ENCODE data around the gene MEGF6.

MEGF6 gene

DNA sequence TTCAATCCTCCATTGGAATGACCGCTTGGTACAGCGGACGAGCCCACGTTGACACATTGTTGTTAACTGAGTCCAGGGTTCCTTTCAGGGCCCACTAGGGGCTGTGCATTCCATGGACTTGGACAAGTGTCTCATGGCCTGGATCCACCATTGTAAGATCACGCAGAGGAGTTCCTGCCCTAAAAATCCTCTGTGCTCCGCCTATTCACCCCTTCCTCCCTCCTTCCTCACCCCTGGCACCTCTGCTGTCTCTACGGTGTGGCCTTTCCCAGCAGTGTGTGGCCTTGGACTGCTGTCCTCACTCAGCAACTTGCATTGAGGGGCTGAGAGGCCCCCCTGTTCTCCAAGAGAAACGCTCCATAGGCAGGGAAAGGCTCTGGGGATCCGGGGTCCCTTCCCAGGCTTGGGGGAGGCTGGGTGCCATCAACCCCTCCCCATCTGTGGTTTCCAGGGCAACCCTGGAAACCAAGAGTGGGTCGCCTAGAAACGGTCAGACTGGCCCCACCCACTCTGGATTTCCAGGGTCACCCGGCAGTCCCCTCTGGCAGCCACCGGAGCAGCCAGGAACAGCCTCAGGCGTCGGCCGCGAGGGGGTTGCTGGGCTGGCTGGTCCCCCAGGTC lies 50.9 kb downstream of the MEGF6 start:
- DNase-seq (ENCODE audit: low read depth in 2 of 3, low spot score in 2 of 3), result no peak

DNA sequence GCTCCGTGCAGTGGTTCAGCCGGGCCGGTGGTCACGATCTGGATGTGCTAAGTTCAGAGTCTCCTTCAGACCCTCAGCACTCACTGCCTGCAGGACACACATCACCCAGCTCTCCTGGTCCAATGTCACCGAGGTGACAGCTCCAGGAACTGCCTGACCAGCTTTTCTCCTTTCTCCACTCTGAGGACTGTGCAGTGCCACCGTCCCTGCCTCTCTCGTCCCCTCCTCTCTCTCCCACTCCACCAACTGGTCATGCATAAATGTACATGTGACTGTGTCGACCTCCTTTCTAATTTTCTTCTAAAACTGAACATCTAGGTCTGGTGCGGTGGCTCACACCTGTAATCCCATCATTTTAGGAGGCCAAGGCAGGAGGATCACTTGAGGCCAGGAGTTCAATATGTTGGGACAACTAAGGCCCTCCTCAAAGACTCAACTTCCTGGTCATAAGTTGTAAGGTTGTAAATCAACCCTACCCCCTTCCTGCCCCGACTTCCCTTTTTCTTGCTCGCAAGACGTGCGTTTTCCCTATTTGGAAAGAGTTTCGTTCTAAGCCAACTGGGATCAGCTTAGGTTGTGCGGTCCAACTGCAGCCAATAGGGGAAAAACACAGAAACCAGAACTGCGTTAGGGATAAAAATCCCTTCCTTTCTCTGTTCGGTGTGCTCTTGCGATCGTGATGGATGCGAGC lies 53.1 kb downstream of the MEGF6 start:
- no peak for DNase-seq (ENCODE audit: low read depth in 2 of 3, low spot score in 2 of 3)

DNA sequence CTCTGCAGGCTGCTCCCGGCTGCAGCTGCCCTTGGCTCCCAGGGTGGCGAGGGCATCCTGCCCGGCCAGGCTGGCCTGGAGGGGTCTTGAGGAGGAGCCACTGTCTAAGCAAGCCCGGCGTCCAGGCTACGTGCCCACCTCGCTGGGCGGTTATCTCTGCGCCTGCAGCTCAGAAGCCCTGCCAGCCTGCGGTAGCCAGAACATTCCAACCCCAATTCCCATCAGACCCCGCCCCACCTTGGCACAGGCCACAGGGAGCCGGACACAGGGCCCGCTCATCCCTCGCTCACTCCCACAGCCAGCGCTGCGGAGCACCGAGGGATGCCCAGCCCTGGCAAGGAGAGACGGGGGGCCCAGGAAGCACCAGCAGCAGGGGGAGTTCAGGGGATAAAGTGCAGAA lies 53.9 kb downstream of the MEGF6 start:
- DNase-seq (ENCODE audit: low read depth in 2 of 3, low spot score in 2 of 3), result no peak

DNA sequence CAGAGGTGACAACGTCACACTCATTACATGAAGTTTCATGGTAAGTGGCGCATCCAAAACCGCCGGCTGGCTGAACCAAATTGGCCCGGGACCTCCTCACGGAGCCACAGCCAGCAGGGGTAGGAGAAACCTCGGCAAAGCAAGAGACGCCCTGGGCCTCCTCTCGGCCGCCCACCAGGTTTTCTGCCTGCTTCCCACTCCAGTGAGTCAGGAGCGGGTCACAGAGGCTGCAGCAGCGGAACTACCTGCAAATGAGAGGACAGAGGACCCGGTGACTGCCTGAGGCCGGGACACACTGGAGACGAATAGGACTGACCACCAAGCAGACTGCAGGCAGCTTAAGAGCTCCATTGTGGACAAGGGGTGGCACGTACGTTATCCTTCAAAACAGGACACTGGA lies 55.0 kb downstream of the MEGF6 start:
- no peak for DNase-seq (ENCODE audit: low read depth in 2 of 3, low spot score in 2 of 3)

DNA sequence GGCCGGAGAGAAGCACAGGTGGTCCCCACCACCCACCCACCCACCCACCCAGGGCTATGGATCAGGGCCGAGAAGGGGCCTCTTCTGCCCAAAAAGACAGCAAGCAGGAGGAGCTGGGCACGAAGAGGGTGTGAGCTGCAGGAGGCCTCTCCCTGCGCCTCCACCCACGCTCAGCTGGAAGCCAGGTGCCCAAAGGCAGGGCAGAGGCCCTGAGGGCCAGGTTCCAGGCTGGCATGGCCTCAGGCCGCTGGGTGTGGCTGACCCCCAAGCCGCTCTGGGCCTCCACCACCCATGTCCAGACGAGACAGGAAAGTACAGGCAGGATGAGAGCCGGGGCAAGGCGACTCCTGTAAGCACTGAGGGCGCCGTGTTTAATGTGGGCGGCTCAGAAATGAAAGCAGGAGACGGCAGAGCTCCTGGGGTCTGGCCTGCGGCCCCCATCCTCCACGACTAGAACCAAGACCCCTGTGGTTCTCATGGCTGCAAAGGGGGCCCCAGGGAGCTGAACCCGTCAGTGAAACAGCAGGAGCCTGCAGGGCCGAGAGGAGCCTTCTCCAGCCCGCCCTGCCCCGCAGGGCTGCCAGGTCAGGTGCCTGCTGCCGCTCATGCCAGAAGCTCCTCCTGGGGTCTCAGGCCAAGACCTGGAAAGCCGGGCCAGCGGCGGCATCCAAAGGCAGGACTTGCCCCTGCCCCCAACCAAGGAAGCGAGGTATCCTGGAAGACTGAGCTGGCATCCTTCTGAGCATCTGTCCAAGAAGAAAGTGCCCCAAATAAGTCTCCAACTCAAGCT lies 56.0 kb downstream of the MEGF6 start:
- DNase-seq (ENCODE audit: low read depth in 2 of 3, low spot score in 2 of 3), result no peak

DNA sequence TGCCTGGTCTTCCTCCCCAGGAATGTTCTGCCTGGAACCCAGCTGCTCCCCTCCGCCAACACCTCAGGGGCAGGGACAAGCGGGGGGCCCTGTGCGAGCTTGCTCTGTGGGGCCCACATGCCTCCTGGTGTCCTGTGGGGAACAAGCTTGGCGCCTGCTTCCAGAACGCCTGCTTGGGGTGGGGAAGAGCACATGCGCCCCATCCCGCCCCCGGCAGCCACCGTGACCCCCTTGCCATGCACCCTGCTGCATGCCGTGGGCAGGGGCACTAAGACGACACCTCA lies 57.4 kb downstream of the MEGF6 start:
- no peak for DNase-seq (ENCODE audit: low read depth in 2 of 3, low spot score in 2 of 3)

DNA sequence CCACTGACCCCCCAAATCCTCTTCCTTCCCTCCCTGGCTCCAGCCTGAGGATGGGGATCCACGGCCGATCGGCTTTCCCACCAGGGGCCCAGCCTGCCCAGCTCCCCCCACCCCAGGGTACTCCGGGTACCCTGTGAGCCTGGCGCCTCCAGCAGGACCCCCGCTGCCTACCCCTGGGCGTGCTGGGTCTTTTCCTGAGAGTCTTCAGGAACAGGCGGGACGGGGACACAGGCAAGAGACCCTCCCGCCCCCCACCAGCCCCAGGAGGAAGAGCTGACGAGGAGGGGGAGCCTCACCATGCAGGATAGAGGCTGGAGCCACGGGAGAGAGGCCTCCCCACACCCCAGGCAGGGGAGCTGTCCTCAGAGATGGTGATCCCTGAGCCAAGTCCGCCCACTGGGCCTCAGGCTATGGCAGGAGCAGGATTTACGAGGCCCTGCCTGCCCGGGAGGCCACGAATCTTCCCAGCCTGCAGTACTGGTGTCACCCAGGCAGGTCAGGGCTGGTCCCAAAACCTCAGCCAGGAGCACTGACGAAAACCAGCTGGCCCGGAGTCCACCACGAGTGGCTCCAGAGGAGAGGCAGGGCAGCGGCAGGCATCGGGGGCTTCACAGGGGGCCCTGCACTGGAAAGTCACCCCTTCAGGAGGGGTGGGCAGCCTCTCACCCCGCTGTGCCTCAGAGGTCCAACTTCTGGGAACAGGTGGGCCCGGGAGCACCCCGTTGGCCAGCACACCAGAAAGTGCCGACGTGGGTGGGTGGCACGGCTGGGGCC lies 58.0 kb downstream of the MEGF6 start:
- DNase-seq (ENCODE audit: low read depth in 2 of 3, low spot score in 2 of 3), result no peak

DNA sequence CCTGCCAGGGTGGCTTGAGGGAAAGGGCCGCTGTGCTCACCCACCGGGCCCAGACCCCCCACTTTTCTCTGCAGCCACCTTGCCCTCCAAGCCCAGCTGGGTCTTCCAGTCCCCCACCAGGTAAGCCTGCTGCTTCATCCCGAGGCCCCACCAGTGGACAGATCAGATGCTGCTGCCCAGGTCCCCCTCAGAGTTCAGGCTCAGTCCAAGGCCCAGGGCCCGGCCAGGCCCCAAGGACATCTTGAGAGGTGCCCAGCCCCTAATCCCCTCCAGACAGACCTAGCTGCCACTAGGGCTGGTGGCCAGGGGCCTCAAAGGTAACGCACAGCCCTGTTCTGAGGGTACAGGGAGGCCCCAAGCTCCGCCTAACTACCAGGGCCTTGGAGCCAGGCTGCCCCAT lies 58.6 kb downstream of the MEGF6 start:
- no peak for DNase-seq (ENCODE audit: low read depth in 2 of 3, low spot score in 2 of 3)

DNA sequence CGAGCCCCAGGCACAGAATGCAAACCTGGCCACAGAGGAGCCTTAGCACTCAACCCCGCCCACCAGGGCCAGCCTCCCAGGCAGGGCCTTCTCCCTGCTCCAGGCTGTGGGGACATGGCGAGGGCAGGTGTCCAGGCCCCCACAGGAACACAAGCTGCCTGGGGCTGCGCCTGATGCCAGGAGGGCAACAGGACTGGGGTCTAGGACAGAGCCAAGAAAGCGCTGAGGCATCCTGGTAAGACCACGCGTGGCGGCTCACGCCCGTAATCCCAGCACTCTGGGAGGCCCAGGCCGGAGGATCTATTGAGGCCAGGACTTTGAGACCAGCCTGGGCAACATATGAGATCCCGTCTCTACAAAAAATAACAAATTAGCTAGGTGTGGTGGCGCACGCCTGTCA lies 59.1 kb downstream of the MEGF6 start:
- DNase-seq (ENCODE audit: low read depth in 2 of 3, low spot score in 2 of 3), result no peak

DNA sequence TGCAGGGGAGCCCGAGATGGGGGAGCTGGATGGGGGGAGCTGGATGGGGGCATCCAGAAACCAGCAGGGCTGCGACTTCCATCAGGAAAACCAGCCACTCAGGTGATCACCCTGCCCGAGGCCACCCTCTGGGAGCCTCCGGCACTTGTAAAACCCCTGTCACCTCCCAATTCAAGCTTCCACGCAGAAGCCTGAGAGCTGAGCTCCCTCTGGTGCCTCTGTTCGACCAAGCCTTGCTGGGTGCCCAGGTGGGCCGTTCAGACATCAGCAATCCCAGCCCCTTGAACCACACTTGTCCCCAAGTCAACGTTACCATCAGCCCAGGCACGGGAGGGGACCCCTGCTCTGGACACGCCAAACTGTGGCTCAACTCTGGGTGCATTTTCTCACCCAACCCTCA lies 59.6 kb downstream of the MEGF6 start:
- DNase-seq (ENCODE audit: low read depth in 2 of 3, low spot score in 2 of 3), result no peak

DNA sequence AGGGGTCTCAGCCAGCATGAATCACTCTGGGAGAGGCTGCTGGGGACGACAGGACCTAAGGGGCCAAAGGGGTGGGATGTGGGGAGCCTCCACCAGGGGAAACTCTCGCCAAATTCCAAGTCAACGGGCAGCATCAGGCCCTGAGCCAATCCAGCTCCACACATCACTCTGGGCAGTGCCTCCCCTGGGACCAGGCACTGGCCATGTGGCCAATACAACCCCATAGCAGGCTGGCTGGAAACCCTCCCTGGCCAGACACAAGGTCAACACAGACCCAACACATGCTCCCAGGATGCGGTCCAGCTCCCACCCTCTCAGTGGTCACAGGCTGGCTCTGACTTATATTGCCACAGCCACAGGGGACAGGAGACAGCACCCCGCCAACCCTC lies 60.0 kb downstream of the MEGF6 start:
- DNase-seq (ENCODE audit: low read depth in 2 of 3, low spot score in 2 of 3), result no peak

DNA sequence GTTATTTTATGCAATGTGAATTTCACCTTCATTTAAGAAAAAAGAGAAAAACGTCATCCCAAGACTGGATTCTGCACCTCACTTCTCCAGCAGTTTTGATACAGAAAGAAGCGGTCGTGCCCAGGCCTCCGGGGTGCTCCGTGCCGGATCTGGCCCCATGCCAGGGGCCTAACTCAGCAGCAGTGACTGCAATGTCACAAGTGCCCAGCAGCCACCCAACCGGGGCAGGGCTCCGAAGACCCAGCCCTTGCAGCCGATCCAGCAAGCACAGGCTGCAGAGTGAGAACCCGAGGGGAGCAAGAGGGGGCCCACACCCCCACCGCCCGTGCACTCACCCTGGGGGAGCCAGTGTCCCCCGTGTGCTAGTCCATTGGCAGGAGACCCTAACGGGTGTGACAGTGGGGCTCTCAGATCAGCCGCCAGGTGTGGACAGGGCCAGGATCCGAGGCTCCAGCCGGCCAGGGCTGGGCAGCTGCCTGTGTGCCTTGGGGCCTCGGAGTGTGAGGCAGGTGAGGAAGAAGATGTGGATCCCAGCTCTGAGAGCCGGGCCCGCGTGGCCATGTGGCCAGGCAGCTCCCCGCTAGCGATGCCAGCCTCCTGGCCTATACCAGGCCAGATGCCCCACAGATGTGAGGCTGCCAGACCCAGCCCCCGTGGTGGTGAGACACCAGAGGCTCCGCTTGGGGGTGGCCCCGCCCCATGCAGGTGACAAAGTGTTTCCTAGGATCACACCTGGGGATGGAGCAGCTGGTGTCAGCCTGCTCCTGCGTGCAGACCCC lies 60.6 kb downstream of the MEGF6 start:
- no peak for DNase-seq (ENCODE audit: low read depth in 2 of 3, low spot score in 2 of 3)

DNA sequence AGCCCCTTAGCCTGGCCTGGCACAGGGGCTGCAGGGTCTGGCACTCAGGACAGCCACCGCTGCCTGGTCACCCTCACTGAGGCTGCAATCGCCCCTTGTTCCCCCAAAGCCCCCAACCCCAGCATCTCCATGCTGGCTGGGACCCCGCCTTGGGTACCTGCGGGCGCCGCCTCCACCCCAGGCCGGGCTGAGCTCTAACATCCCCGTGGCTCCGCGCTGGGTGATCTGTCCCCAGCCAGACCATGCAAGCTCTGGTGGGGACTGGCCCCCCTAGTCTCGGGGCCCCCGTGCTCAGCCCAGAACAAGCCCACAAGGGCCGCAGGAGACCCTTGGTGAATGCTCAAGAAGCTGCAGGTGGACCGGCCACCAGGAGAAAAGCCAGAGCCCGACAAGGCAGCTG lies 62.4 kb downstream of the MEGF6 start:
- DNase-seq (ENCODE audit: low read depth in 2 of 3, low spot score in 2 of 3), result no peak

DNA sequence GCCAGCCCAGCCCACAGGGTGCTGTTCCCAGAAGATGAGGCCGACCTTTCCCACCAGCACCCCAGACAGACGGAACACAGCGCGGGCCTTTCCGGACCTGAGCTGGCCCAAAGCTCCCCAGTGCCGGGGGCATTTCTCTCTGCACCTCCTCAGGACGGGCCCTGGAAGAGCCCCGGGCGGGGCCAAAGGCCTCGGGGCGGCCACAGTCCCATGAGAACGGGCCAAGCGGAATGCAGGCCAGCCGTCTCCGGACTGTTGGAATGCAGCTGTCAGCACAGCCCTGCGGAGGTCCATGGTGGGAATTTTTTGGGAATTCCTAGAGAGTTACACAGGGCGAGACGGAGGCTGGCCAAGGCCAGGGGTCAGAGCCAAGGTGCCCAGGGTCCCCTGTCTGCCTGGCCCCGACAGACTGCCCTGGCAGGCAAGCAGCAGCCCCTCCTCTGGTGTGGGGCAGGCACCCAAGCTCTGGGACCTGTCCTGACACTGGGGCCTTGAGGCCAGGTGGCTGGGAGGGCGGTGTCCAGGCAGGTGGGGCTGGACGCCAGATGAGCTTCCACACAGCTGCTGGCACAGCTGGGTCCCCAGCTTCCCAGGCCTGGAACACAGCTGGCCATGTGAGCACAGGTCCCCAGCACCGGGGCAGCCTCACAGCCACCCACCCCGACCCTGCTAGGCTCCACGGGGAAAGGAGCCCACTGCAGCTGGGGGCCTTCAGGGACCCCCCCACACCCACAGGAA lies 63.0 kb downstream of the MEGF6 start:
- DNase-seq (ENCODE audit: low read depth in 2 of 3, low spot score in 2 of 3), result no peak

DNA sequence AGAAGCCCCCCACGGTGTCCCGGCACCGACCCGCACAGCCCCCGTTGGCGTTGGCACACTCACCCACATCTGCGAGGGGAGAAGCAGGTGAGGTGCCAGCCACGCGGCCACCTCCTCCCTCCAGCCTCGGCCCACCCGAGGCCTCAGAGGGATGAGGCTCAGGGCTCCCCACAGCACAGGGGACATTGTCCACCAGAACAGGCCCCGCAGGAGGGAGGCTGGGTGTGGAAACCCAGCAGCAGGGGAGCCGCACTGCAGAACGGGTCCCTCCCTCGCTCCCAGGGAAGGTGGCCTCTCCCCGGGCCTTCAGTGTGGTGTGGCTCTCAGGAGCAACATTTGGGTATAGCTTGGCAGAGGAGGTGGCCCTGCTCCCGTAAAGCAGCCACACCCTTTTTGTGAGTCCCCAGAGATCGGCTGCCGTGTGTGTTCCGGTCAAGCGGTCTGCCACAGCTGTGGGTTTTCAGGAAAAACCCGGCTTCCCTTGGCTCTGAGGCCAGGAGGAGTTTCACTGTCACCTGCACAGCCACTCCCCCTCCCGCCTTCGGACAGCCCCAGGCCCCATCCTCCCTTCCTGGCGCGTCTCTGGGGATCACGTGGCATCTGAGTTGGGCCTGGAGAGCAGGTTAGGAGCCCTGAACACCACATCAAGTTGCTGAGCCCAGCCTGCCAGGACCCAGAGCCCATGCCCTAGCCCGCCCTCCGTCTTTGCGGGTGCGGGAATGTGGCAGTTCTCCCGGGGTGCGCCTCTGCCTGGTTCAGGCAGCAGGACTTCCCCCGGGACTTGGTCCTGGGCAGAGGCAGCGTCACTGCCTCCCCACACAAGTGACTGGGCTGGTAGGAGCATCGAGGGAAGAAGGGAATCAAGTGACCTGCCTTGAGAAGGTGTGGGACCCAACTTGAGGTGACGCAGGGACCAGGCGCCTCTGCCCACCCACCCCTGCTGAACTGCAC lies 64.0 kb downstream of the MEGF6 start:
- no peak for DNase-seq (ENCODE audit: low read depth in 2 of 3, low spot score in 2 of 3)

DNA sequence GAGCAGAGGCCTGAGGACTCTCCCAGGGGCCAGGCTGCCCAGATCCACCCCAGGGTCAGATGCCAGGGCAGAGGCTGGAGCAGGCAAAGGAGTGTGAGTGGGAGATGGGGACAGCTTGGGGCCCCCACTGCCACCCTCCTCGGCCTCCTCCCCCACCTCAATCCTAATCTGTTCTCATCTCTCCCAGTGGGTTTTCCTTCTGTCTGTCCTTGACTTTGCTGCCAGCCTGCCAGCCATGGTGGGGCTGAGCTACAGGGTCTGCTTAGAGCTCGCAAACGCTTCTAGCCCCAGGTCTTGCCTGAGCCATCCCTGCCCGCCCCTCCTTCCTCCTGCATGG lies 65.3 kb downstream of the MEGF6 start:
- no peak for DNase-seq (ENCODE audit: low read depth in 2 of 3, low spot score in 2 of 3)

DNA sequence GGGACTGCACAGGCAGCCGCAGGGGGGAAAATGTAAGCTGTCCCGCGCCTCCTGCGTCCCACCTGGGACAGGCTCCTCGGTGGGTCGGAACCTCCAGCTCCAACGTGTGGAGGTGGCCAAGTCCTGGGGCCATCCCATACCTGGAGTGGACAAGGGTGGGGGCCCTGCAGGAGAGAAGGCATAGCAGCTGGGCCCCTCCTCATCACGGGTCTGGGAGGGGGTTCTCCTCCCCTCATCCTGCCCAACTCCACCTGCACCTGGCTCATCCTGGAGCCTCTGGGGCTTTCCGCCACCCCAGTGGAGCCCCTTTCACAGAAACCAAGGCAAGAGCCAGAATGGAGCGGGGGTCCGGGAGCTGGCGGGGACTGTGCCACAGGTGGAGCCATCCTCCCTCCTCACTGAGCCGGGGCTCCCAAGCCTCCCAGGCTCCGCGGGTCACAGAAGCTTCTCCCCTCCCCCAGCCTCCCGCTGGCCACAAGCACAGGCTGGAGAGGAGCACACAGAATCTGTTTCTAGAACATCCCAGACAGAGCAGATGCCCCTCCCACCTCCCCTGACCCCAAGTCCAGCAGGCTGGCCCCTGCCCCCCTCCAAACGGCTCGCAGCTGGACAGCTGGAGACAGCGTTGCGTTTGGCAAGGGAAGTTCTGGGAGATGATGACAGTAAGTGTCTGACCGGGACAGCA lies 65.8 kb downstream of the MEGF6 start:
- no peak for DNase-seq (ENCODE audit: low read depth in 2 of 3, low spot score in 2 of 3)

DNA sequence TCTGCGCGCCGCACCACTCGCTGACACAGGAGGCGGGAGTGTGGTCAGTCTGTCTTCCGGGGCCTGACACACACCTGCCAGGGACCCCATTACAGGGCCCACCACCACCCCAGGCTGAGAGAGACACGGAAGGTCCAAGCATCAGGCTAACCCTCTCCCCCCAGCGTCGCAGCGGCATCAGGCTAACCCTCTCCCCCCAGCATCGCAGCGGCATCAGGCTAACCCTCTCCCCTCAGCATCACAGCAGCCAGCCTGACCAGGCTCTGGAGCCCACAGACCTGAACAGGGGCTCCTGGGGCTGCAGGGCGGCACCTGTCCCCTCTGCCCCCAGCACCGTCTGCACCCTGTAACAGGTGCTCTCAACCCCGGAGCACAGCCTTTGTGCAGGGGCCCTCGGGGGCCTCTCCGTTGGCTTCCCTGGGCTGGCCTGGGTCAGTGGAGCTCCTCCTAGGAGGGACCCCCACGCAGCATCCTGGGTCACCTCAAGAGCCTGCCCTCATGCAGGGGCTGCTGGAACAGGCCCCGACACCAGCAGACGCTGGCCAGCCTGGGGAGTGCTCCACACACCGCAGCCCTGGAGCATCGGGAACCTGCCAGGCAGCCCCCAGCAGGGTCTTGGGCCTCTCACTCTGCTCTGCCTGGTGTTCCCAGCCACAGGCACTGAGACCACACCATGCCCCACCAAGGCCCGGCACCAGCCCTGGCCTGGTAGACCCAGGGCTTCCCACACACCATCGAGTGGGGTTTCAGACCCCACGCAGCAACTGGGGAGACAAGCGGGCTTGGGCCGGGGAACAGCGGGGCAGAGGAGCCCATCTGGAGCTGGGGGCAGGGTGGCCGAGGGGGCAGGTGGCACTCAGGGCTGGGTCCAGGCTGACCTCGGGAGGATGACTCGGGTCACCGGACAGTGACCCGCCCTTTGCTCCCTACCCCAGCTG lies 67.0 kb downstream of the MEGF6 start:
- no peak for DNase-seq (ENCODE audit: low read depth in 2 of 3, low spot score in 2 of 3)
